Astrocyte (in vitro differentiated cells and primary cell): ENCODE measurements around the gene ITPK1. TPM values are rescaled to one million over a fixed set of nuclear protein-coding genes. Genes with fewer than 3 reads are reported as not detected.

Source experiments
- DNase-seq: peaks from one replicate; pipeline ENCODE4 v3.0.0-alpha.2; 2010; ENCODE audit warnings: low read depth
- FAIRE-seq: peaks from 2 replicates; lab custom pipeline; 2011; peaks lifted over from hg19 to GRCh38; lab: Jason Lieb, UNC
- H2AFZ ChIP-seq: 2 replicates; pipeline ENCODE4 v1.6.0; 2012; ENCODE audit warnings: low read depth, low read length, inconsistent platforms
- H3K27ac ChIP-seq: 2 replicates; pipeline ENCODE4 v1.5.1; 2011; ENCODE audit warnings: low read depth, low read length, inconsistent platforms
- H3K27me3 ChIP-seq: 2 replicates; pipeline ENCODE4 v1.6.0; 2011; ENCODE audit warnings: low read length, inconsistent platforms; ENCODE audit not compliant: insufficient read depth
- H3K36me3 ChIP-seq: 2 replicates; pipeline ENCODE4 v1.5.1; 2011; ENCODE audit warnings: low read length, inconsistent platforms; ENCODE audit not compliant: insufficient read depth
- H3K4me1 ChIP-seq: 2 replicates; pipeline ENCODE4 v1.5.1; 2011; ENCODE audit warnings: low read length, inconsistent platforms; ENCODE audit not compliant: insufficient read depth
- H3K4me2 ChIP-seq: 2 replicates; pipeline ENCODE4 v1.6.0; 2012; ENCODE audit warnings: low read length, inconsistent platforms
- H3K4me3 ChIP-seq: 2 replicates; pipeline ENCODE4 v1.5.1; 2011; ENCODE audit warnings: low read depth, mild to moderate bottlenecking, low read length, inconsistent platforms; ENCODE audit not compliant: insufficient read depth
- H3K79me2 ChIP-seq: 2 replicates; pipeline ENCODE4 v1.6.0; 2012; ENCODE audit warnings: mild to moderate bottlenecking, low read length, inconsistent platforms; ENCODE audit not compliant: insufficient read depth
- H3K9ac ChIP-seq: 2 replicates; pipeline ENCODE4 v1.6.0; 2012; ENCODE audit warnings: mild to moderate bottlenecking, low read length, inconsistent platforms
- H3K9me3 ChIP-seq: 2 replicates; pipeline ENCODE4 v1.5.1; 2012; ENCODE audit warnings: low read depth, mild to moderate bottlenecking, low read length, inconsistent platforms; ENCODE audit not compliant: insufficient read depth
- H4K20me1 ChIP-seq: 2 replicates; pipeline ENCODE4 v1.6.0; 2012; ENCODE audit warnings: low read length, inconsistent platforms; ENCODE audit not compliant: insufficient read depth
- H3K27ac Mint-ChIP-seq: one replicate; pipeline ENCODE4 v1.8.0; 2021; ENCODE audit warnings: mild to moderate bottlenecking, mixed read lengths; ENCODE audit not compliant: unreplicated experiment
- H3K27me3 Mint-ChIP-seq: one replicate; pipeline ENCODE4 v1.8.0; 2021; ENCODE audit warnings: low read depth, mixed read lengths; ENCODE audit not compliant: unreplicated experiment
- H3K36me3 Mint-ChIP-seq: one replicate; pipeline ENCODE4 v1.8.0; 2021; ENCODE audit warnings: low read depth, mixed read lengths; ENCODE audit not compliant: unreplicated experiment
- H3K4me1 Mint-ChIP-seq: one replicate; pipeline ENCODE4 v1.8.0; 2021; ENCODE audit warnings: low read depth, mixed read lengths; ENCODE audit not compliant: unreplicated experiment
- H3K4me3 Mint-ChIP-seq: one replicate; pipeline ENCODE4 v1.8.0; 2021; ENCODE audit warnings: mild to moderate bottlenecking, moderate library complexity, mixed read lengths; ENCODE audit not compliant: unreplicated experiment
- H3K9me3 Mint-ChIP-seq: one replicate; pipeline ENCODE4 v1.8.0; 2021; ENCODE audit warnings: mild to moderate bottlenecking, mixed read lengths; ENCODE audit not compliant: unreplicated experiment
- EZH2 ChIP-seq: IDR thresholded peaks from 2 replicates; pipeline ENCODE4 v1.6.1; 2012; ENCODE audit warnings: mild to moderate bottlenecking, low read length, inconsistent platforms; ENCODE audit not compliant: insufficient read depth
- total RNA-seq: library from RNA; stranded (reverse); gene quantifications from 2 replicates; pipeline ENCODE4 v1.2.1, GENCODE V29; 2021
- TF ChIP-seq, protein P1 (sequence below): IDR thresholded peaks from 2 replicates; pipeline ENCODE4 v1.5.1; 2011; ENCODE audit warnings: low read depth, mild to moderate bottlenecking, inconsistent platforms, low read length, moderate library complexity; ENCODE audit not compliant: insufficient read depth

The ITPK1 gene
- total RNA-seq, 1 donor from 2014 or later: 13.0 TPM

DNA sequence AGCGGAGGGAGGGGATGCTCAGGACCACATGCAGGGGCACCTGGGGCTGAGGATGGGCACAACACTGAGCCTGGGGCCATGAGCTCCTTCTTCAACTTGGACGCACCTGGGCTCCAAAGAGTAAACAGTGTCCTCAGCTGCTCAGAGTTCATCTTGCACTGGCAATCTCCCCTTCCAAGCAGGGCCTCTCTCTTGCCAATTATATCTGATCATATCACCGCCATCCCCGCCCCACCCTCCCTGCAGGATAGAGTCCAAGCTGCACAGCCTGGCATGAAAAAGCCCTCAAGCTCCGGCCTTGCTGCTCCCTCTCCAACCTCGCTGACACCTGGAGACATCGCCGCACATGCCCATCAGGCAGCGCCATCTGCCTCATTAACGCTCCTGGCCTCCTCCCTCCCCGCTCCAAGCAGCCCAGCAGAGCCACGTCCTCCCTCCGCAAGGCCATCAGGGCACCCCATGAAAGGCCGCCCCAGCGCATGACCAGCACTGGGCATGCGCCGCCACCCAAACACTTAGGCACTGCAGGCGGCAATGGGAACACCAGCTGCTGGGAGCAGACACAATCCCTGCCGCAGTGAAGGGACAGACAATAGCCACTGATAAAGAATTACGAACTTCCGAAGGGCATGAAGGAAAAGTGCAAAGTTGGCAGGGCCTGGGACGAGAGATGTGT, 103.9 kb downstream of the ITPK1 start:
- H3K79me2 ChIP-seq: no peaks in the 10 kb centered on the region
- no peak overlapping the region for H3K9ac ChIP-seq
- H3K4me1 ChIP-seq: peaks cover 26% of the 10 kb centered on the region
- no peak for TF ChIP-seq EZH2
- TF ChIP-seq, protein P1, sequence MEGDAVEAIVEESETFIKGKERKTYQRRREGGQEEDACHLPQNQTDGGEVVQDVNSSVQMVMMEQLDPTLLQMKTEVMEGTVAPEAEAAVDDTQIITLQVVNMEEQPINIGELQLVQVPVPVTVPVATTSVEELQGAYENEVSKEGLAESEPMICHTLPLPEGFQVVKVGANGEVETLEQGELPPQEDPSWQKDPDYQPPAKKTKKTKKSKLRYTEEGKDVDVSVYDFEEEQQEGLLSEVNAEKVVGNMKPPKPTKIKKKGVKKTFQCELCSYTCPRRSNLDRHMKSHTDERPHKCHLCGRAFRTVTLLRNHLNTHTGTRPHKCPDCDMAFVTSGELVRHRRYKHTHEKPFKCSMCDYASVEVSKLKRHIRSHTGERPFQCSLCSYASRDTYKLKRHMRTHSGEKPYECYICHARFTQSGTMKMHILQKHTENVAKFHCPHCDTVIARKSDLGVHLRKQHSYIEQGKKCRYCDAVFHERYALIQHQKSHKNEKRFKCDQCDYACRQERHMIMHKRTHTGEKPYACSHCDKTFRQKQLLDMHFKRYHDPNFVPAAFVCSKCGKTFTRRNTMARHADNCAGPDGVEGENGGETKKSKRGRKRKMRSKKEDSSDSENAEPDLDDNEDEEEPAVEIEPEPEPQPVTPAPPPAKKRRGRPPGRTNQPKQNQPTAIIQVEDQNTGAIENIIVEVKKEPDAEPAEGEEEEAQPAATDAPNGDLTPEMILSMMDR: no peak
- no peak overlapping the region for H3K27ac Mint-ChIP-seq
- FAIRE-seq: no peak
- H3K9me3 Mint-ChIP-seq: no peaks in the 10 kb centered on the region
- H3K4me1 Mint-ChIP-seq: peaks cover 32% of the 10 kb centered on the region
- no peaks in the 10 kb centered on the region for H3K9me3 ChIP-seq
- peaks cover 33% of the 10 kb centered on the region for H3K27me3 Mint-ChIP-seq
- H3K4me3 ChIP-seq: no peak overlapping the region
- no peak overlapping the region for H2AFZ ChIP-seq
- H3K36me3 Mint-ChIP-seq: peaks cover 2% of the 10 kb centered on the region
- H3K4me3 Mint-ChIP-seq: no peak overlapping the region
- no peak overlapping the region for H3K27ac ChIP-seq
- no peak for DNase-seq
- H3K4me2 ChIP-seq: no peak overlapping the region
- H3K27me3 ChIP-seq: no peaks in the 10 kb centered on the region
- peaks cover 55% of the 10 kb centered on the region for H4K20me1 ChIP-seq
- no peaks in the 10 kb centered on the region for H3K36me3 ChIP-seq

DNA sequence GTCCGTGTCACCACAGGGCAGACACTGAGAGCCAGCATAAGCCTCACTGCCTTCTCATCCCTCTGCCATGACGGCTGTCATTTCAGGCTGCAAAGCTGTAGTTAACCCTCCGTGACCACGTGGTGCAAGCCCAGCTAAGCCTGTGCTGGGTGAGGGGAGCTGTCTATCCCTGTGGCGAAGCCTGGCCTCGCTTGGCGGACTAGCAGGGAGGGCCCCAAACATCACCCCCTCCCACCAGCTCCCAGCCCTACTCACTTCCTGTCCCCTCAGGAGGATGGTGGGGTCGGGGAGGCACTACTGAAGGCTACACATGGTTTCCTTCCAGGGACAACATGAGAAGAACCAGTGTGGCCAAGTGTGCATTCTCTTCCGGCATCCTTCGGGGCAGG, 104.6 kb downstream of the ITPK1 start:
- peaks cover 2% of the 10 kb centered on the region for H3K36me3 Mint-ChIP-seq
- peaks cover 32% of the 10 kb centered on the region for H3K4me1 ChIP-seq
- no peak overlapping the region for H3K4me3 Mint-ChIP-seq
- TF ChIP-seq, protein P1: no peak
- no peak for TF ChIP-seq EZH2
- H3K9ac ChIP-seq: no peak overlapping the region
- no peak overlapping the region for H3K4me3 ChIP-seq
- no peaks in the 10 kb centered on the region for H3K27me3 ChIP-seq
- H2AFZ ChIP-seq: no peak overlapping the region
- FAIRE-seq: no peak
- no peak overlapping the region for H3K27ac ChIP-seq
- H3K27ac Mint-ChIP-seq: no peak overlapping the region
- peaks cover 27% of the 10 kb centered on the region for H3K27me3 Mint-ChIP-seq
- no peaks in the 10 kb centered on the region for H3K9me3 Mint-ChIP-seq
- no peak overlapping the region for H3K4me2 ChIP-seq
- no peaks in the 10 kb centered on the region for H3K79me2 ChIP-seq
- H4K20me1 ChIP-seq: peaks cover 55% of the 10 kb centered on the region
- H3K36me3 ChIP-seq: no peaks in the 10 kb centered on the region
- no peak for DNase-seq
- H3K9me3 ChIP-seq: no peaks in the 10 kb centered on the region
- peaks cover 36% of the 10 kb centered on the region for H3K4me1 Mint-ChIP-seq

DNA sequence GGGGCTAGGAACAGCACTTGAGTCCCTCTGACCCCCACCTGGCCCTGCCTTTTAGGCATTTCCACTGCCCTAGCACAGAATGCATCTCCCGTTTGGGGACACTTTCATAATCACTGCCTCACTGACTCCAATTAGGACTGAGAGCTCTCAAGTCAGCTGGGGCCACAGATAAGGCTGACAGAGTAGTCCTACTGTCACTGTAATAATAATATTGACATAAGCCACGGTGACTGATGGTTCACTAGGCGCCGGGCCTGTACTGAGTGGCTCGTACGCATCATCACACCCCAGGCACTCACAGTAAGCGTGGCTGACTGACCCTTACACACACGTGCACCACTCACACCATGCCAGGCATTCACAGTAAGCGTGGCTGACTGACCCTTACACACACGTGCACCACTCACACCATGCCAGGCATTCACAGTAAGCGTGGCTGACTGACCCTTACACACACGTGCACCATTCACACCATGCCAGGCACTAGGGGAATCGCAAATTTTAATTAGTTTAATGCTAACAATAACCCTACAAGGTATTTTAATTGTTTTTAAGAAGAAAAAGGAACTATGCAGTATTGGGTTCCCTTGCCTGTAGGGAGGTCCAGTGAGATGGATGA, 105.1 kb downstream of the ITPK1 start:
- Mint-ChIP-seq H3K27me3 (peaks cover 23% of the 10 kb centered on the region), H3K36me3 (no peaks in the 10 kb centered on the region), H3K4me1 (peaks cover 36% of the 10 kb centered on the region), H3K4me3 (no peak overlapping the region), H3K9me3 (no peaks in the 10 kb centered on the region), H3K27ac (no peak overlapping the region)
- Histone ChIP-seq H3K27ac (no peak overlapping the region), H3K4me1 (peaks cover 37% of the 10 kb centered on the region), H3K4me2 (no peak overlapping the region), H3K36me3 (no peaks in the 10 kb centered on the region), H3K79me2 (no peaks in the 10 kb centered on the region), H3K9ac (no peak overlapping the region), H4K20me1 (peaks cover 60% of the 10 kb centered on the region), H2AFZ (no peak overlapping the region), H3K27me3 (no peaks in the 10 kb centered on the region), H3K4me3 (no peak overlapping the region), H3K9me3 (no peaks in the 10 kb centered on the region)
- no peak for DNase-seq
- TF ChIP-seq EZH2: no peak
- TF ChIP-seq, protein P1: no peak
- no peak for FAIRE-seq
